Retinal pigment epithelial cell (primary cell): ENCODE results near the gene SCGB1D1.
"Not testable (repeated sequence)": the region's sequence is repeated elsewhere in the genome, so short reads cannot be mapped to it uniquely, and the experiment has no call there.

Experiments
- DNase-seq: peaks from one replicate; pipeline ENCODE4 v3.0.0-alpha.2; 2010; ENCODE audit warnings: low read depth
- H3K4me3 ChIP-seq: 2 replicates; pipeline ENCODE4 v1.5.1; 2011; ENCODE audit warnings: mild to moderate bottlenecking, low read length, control low read depth, moderate library complexity
- TF ChIP-seq, protein P1 (sequence below): conservative IDR thresholded peaks from 2 replicates; pipeline ENCODE4 v1.5.1; 2011; ENCODE audit warnings: low read depth, low read length, control low read depth, inconsistent platforms

Gene SCGB1D1

GRCh38 chr11:62182147-62182891 lies 7.7 kb upstream of the SCGB1D1 start:
- H3K4me3 ChIP-seq, result no peak overlapping the region
- TF ChIP-seq, protein P1, sequence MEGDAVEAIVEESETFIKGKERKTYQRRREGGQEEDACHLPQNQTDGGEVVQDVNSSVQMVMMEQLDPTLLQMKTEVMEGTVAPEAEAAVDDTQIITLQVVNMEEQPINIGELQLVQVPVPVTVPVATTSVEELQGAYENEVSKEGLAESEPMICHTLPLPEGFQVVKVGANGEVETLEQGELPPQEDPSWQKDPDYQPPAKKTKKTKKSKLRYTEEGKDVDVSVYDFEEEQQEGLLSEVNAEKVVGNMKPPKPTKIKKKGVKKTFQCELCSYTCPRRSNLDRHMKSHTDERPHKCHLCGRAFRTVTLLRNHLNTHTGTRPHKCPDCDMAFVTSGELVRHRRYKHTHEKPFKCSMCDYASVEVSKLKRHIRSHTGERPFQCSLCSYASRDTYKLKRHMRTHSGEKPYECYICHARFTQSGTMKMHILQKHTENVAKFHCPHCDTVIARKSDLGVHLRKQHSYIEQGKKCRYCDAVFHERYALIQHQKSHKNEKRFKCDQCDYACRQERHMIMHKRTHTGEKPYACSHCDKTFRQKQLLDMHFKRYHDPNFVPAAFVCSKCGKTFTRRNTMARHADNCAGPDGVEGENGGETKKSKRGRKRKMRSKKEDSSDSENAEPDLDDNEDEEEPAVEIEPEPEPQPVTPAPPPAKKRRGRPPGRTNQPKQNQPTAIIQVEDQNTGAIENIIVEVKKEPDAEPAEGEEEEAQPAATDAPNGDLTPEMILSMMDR, result no peak
- no peak for DNase-seq

DNA sequence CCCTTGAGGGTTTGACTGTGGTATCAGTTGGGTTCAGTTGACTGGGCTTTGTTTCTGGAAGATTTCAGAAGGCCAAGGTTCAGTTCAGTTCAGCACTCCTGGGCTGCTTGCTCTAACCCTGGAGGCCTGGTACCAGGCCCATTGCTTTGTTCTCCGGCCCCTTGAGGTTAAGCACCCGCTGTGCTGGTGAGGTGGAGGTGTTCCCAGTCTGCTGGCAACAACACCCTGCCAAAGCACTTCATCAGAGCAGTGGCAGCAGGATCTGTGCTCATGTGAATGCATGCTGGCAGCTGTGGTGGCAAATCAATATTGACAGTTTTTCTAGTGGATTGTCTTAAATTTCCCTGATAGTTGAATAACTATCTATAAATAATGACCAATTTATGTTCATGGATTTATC lies 3.8 kb upstream of the SCGB1D1 start:
- no peak for DNase-seq
- H3K4me3 ChIP-seq, result no peak overlapping the region
- TF ChIP-seq, protein P1, result no peak

DNA sequence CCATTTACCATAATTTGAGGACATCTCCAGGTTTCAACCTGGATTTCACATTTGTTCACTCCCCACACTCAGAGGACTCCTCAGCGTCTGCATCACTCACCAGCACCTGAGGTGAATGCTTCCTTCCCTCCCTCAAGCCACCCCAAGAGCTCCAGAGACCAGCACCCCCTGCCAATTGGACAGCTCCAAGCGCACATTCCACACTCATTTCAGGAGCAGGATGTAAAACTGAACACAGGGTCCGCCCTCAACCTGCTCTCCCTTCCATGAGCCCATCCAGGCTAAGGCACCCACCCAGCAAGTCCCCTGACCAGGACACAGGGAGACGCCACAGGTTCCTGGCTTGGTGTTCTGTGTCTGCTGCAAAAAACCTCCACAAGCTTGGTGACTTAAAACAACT lies 3.9 kb downstream of the SCGB1D1 start:
- H3K4me3 ChIP-seq, result no peak overlapping the region
- DNase-seq, result no peak
- TF ChIP-seq, protein P1, result no peak

- not testable (repeated sequence) for H3K4me3 ChIP-seq, DNase-seq
Measured at GRCh38 chr11:62195010-62195409, 5.0 kb downstream of the SCGB1D1 start.

DNA sequence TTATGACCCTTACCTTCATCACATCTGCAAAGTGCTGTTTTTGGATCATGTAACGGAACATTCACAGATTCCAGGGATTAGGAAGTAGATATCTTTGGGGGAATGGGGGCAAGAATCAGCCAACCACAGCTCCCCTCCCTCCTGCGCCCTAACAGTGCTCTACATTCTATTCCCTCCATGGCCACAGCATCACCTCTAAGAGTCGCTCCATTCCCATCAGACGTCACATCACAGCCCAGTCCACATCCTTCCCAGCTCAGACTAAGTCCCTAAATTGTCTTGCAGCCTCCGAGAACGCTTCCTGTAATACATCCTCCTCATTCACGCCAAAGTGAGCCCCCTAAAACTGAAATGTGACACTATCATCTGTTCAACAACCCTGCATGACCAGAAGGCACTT lies 5.9 kb downstream of the SCGB1D1 start:
- TF ChIP-seq, protein P1, result no peak
- no peak for DNase-seq
- no peak overlapping the region for H3K4me3 ChIP-seq

DNA sequence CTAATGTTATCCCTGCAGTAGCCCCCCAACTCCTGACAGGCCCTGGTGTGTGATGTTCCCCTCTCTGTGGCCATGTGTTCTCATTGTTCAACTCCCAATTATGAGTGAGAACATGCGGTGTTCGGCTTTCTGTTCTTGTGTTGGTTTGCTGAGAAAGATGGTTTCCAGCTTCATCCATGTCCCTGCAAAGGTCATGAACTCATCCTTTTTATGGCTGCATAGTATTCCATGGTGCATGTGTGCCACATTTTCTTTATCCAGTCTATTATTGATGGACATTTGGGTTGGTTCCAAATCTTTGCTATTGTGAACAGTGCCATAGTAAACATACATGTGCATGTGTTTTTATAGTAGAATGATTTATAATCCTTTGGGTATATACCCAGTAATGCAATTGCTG lies 7.4 kb downstream of the SCGB1D1 start:
- not testable (repeated sequence) for DNase-seq, H3K4me3 ChIP-seq

GRCh38 chr11:62201376-62201775 lies 11.4 kb downstream of the SCGB1D1 start:
- TF ChIP-seq, protein P1, result no peak
- H3K4me3 ChIP-seq, result no peak overlapping the region
- no peak for DNase-seq

DNA sequence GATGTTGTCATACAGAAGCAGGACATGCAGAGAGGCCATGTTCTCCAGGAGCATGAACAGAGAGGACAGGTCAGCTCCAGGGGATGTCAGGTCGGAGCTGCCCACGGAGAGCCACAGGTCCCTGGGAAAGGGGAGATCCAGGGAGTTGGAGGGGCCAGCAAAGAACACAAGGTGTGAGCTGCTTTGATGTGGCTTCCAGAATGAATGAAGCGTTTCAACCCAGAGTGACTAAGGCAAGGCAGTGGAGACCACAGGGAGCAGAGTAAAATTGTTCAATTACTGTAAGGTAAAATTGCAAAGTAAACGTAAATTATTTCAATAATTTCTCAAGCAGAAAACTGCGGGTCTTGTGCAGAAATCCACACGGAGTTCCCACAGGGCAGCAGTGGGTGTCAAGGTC lies 12.9 kb downstream of the SCGB1D1 start:
- H3K4me3 ChIP-seq, result no peak overlapping the region
- TF ChIP-seq, protein P1, result no peak
- DNase-seq, result no peak
